HG02588 (cell line): ENCODE data around the gene PRTFDC1.
"Not testable (repeated sequence)": the region's sequence is repeated elsewhere in the genome, so short reads cannot be mapped to it uniquely, and the experiment has no call there.

Source experiments
- ATAC-seq: cut with Tn5 transposase; IDR thresholded peaks from one replicate; pipeline ENCODE4 v1.9.1; 2021; ENCODE audit warnings: mild to moderate bottlenecking, moderate library complexity; ENCODE audit not compliant: unreplicated experiment

PRTFDC1 gene

GRCh38 chr10:24849501-24850299, 102.7 kb downstream of the PRTFDC1 start:
- no peak for ATAC-seq

DNA sequence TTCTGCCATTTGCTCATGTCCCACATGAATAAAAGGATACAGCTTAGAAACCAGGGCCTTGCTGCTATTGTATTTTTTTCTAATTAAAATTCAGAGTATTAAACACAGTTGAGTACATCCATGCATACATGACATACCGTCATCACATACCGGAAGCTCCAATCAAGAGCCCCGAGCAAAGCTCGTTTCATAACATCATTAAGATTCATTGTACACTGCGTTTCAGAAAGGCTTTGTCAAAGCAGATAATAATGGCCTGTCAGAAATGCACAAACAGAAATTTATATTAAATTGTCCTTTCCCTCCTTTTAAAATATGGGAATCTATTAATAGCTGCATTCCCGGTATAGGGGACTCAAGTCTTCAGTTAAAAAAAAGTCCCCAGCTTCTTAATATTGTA, 103.4 kb downstream of the PRTFDC1 start:
- no peak for ATAC-seq

- ATAC-seq, result no peak
These were observed 104.2 kb downstream of the PRTFDC1 start for GRCh38 chr10:24848195-24848594.

DNA sequence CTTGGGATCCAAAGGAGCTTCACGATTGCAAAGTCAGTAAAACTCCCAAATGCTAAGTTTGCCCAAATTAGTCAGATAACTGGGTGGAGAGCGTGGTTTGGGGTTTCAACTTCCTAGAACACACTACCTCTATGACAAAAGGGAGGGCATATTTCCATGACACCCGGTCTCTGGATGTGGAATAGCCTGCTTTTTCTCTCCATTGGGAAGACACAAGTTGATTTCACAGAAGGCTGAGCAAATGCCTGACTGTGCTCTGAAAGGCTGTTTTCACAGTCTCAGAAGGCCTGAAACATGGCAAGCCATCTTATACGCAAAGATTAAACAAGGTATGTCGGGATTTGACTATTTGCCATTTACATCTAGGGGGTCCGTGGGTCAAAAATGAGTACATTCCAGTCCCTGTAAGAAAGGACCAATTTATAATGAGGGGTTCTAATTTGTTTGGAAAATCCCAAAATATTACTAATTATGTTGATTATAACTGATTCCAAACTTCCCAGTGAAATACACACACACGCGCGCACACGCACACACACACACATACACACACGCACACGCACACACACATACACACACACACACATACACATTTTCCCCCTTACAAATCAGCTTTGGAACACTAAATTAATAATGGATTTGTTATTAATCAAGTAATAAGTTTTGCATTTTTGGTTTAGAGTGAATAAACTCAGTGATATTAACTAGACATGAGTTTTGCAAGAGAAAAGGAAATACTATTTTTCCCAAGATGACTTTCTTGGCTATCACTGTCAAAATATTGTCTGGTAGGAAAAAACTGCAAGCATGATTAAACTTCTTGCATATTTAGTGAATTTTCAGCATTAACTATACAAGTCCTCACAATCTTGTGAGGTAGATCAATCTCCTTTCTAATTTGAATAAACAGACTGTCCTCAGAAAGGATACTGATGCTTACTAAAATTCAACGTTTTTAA, 105.0 kb downstream of the PRTFDC1 start:
- ATAC-seq, result no peak

- no peak for ATAC-seq
These were observed 107.7 kb downstream of the PRTFDC1 start for GRCh38 chr10:24844742-24845141.

DNA sequence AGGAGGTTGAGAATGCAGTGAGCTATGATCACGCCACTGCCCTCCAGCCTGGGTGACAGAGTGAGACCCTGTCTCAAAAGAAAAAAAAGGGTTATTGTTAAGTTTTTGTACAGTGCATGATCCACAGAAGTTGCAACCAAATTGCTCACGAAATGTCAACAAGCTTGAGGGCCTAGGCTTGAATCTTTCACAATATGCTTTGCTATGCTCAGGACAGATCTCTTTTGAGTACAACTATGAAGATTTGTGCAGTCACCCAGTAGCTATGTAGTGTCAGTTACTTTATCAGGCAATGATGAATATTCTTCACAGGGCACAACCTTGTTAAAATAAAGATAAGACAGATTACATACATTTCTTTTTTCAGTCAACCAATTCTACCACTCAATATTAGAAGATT, 109.2 kb downstream of the PRTFDC1 start:
- ATAC-seq, result no peak

GRCh38 chr10:24842856-24843255, 109.5 kb downstream of the PRTFDC1 start:
- no peak for ATAC-seq

- no peak for ATAC-seq
These were observed 110.9 kb downstream of the PRTFDC1 start for GRCh38 chr10:24841530-24841929.

- no peak for ATAC-seq
These were observed 111.6 kb downstream of the PRTFDC1 start for GRCh38 chr10:24840784-24841183.

DNA sequence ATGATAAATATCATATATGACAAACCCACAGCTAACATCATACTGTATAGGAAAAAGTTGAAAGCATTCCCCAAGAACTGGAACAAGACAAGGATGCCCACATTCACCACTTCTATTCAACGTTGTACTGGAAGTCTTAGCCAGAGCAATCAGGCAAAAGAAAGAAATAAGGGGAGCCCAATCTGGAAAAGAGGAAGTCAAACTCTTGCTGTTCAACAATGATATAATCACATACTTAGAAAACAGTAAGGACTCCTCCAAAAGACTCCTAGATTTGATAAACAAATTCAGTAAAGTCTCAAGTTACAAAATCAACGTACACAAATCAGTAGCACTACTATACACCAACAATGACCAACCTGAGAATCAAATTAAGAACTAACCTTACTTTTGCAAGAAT, 114.6 kb downstream of the PRTFDC1 start:
- ATAC-seq, result not testable (repeated sequence)

DNA sequence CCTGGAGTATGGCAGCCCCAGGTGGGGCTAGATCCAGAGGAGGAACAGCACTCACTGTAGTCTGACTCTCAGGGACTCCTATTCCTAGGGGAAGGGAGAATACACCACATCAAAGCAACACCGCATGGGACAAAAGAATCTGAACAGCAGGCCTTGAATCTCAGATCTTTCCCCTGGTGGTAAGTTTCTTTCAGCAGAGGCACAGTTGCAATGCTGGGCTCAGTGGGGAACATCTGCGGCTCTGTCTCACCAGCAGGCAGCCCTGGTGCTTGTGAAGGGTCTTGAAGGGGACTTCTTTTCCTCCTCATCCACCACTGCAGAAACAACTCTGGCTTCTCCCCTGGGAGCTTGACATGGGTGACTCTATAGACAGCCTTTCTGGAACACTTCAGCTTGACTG, 117.5 kb downstream of the PRTFDC1 start:
- no peak for ATAC-seq

- no peak for ATAC-seq
These were observed 126.4 kb downstream of the PRTFDC1 start for GRCh38 chr10:24826009-24826408.

GRCh38 chr10:24825551-24825950, 126.9 kb downstream of the PRTFDC1 start:
- no peak for ATAC-seq

- ATAC-seq, result no peak
These were observed 127.9 kb downstream of the PRTFDC1 start for GRCh38 chr10:24824536-24824935.

DNA sequence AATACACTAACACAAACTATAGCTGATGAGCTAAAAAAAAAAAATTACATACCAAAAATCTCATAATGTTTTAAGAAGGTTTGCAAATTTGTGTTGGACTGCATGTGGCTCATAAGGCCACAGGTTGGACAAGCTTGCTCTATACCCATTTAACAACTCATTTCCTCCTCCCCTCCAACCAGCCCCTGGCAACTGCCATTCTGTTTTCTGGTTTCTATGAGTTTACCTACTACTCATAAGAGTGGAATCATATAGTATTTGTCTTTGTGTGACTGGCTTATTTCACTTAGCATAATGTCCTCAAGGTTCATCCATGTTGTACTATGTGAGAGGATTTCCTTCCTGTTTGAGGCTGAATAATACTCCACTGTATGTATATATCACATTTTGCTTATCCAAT, 128.3 kb downstream of the PRTFDC1 start:
- no peak for ATAC-seq

DNA sequence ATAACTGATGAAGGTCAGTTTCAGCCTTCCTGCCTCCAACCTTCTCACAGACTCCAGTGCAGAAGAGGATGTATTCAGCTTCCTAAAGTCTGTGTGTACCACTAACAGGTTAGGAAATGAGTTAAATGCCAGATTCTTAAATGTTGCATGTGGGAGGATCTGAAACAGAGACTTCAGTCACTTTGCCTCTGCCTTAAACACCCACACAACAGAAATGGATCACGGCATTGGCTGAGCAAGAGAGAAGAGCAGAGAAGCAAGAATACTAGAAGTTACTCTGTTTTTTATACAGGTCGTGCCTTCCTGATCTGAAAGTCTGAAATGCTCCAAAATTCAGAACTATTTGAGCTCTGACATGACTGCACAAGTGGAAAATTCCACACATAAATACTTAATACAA, 129.8 kb downstream of the PRTFDC1 start:
- peak; percentile 76 for ATAC-seq

- ATAC-seq, result no peak
These were observed 130.4 kb downstream of the PRTFDC1 start for GRCh38 chr10:24821986-24822385.

- ATAC-seq, result no peak
These were observed 135.5 kb downstream of the PRTFDC1 start for GRCh38 chr10:24816868-24817396.

DNA sequence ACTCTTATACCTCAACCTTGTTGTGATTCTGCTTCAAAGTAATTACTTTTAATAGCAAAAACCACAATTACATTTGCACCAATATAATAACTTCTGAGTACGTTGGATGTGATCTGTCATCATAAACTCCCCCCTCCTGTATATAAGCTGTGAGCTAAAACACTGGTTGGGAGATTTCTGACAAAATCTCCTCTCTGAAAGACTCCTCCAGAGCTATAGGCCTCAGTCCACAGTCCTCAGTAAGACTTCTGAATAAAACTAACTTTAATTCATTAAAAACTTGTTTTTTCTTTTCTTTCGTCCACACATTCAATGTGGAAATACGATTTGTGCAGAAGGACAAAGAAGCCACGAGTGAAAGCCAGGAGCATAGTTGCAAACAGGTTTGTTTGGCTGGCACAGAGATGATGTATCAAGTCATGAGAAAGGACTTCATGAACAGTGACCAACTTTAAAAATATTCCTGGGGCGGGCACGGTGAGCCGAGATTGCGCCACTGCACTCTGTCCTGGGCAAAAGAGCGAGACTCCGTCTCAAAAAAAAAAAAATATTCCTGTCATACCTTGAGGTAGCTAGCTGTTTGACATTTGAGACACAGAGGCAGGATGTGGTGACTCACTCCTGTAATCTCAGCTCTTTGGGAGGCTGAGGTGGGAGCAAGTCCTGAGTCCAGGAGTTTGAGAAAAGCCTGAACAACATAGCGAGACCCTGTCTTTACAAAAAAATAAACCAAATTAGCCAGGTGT, 137.7 kb downstream of the PRTFDC1 start:
- no peak for ATAC-seq

- ATAC-seq, result no peak
These were observed 138.6 kb downstream of the PRTFDC1 start for GRCh38 chr10:24813856-24814255.

DNA sequence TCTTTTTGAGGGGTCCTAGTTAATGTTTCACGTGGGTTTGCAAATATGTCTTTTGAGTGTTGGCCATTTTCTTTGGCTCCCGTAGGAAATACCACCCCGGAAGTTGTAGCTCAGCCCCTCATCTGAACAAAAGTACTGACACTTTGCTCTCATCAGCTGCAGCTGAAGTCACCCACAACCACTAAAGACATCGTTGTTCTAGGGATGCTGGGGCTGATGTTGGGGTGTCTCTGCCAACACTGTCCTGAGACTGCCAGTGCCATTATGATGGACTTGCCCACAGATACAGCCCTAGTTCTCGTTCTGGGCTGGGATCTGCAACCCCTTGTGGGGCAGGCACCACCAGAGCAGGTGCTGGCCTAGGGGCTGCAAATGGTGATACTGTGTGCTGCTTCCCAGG, 146.1 kb downstream of the PRTFDC1 start:
- no peak for ATAC-seq
